H9 (cell line): Measurements from ENCODE around the gene CRY2. TPM values are rescaled to one million over a fixed set of nuclear protein-coding genes. Genes with fewer than 3 reads are reported as not detected.
"Not testable (repeated sequence)": the region's sequence is repeated elsewhere in the genome, so short reads cannot be mapped to it uniquely, and the experiment has no call there.

Source experiments
- DNase-seq: peaks from one replicate; pipeline ENCODE4 v3.0.0-alpha.2; 2017
- H2AFZ ChIP-seq: one replicate; pipeline ENCODE4 v1.6.1; 2013; ENCODE audit warnings: mild to moderate bottlenecking, low read length, control low read depth, moderate library complexity
- H2AK5ac ChIP-seq: 2 replicates; pipeline ENCODE4 v1.6.1; 2013; ENCODE audit warnings: low read length, control low read depth, mixed read lengths; ENCODE audit not compliant: insufficient read length
- H2BK120ac ChIP-seq: one replicate; pipeline ENCODE4 v1.6.1; 2013; ENCODE audit warnings: low read depth, mild to moderate bottlenecking, low read length, control low read depth, inconsistent platforms; ENCODE audit not compliant: poor library complexity, severe bottlenecking
- H2BK12ac ChIP-seq: 2 replicates; pipeline ENCODE4 v1.6.1; 2013; ENCODE audit warnings: low read length, control low read depth, mixed read lengths, low read depth; ENCODE audit not compliant: insufficient read length
- H2BK15ac ChIP-seq: 2 replicates; pipeline ENCODE4 v1.6.1; 2013; ENCODE audit warnings: low read depth, low read length, control low read depth
- H2BK20ac ChIP-seq: one replicate; pipeline ENCODE4 v1.6.1; 2013; ENCODE audit warnings: low read depth, mild to moderate bottlenecking, low read length, control low read depth, inconsistent platforms; ENCODE audit not compliant: poor library complexity, severe bottlenecking
- H2BK5ac ChIP-seq: 2 replicates; pipeline ENCODE4 v1.6.1; 2013; ENCODE audit warnings: low read length, control low read depth, mixed read lengths; ENCODE audit not compliant: insufficient read length
- H3K14ac ChIP-seq: 2 replicates; pipeline ENCODE4 v1.6.1; 2013; ENCODE audit warnings: low read length, control low read depth; ENCODE audit not compliant: insufficient read depth
- H3K18ac ChIP-seq: 2 replicates; pipeline ENCODE4 v1.6.1; 2013; ENCODE audit warnings: low read depth, mild to moderate bottlenecking, mixed read lengths, low read length, control low read depth; ENCODE audit not compliant: insufficient read length
- H3K23ac ChIP-seq: 2 replicates; pipeline ENCODE4 v1.6.1; 2013; ENCODE audit warnings: low read length, control low read depth, mixed read lengths, low read depth; ENCODE audit not compliant: insufficient read length
- H3K23me2 ChIP-seq: 2 replicates; pipeline ENCODE4 v1.6.1; 2013; ENCODE audit warnings: low read depth, mild to moderate bottlenecking, mixed read lengths, low read length, control low read depth; ENCODE audit not compliant: insufficient read length, poor library complexity, severe bottlenecking
- H3K27ac ChIP-seq: 2 replicates; pipeline ENCODE4 v1.5.1; 2013; ENCODE audit warnings: low read length, control low read depth, mixed read lengths, low read depth; ENCODE audit not compliant: insufficient read length
- H3K27me3 ChIP-seq: 2 replicates; pipeline ENCODE4 v1.6.1; 2013; ENCODE audit warnings: low read length, control low read depth, inconsistent platforms; ENCODE audit not compliant: insufficient read depth
- H3K4ac ChIP-seq: 2 replicates; pipeline ENCODE4 v1.6.1; 2013; ENCODE audit warnings: low read depth, mild to moderate bottlenecking, control low read depth, inconsistent platforms, low read length, moderate library complexity
- H3K4me1 ChIP-seq: 2 replicates; pipeline ENCODE4 v1.6.1; 2013; ENCODE audit warnings: low read length, control low read depth, inconsistent platforms; ENCODE audit not compliant: insufficient read depth
- H3K4me2 ChIP-seq: 2 replicates; pipeline ENCODE4 v1.6.1; 2013; ENCODE audit warnings: low read length, control low read depth, mixed read lengths; ENCODE audit not compliant: insufficient read length, insufficient read depth
- H3K56ac ChIP-seq: 2 replicates; pipeline ENCODE4 v1.6.1; 2013; ENCODE audit warnings: low read depth, mild to moderate bottlenecking, mixed read lengths, low read length, control low read depth; ENCODE audit not compliant: insufficient read length
- H3K79me1 ChIP-seq: 2 replicates; pipeline ENCODE4 v1.6.1; 2013; ENCODE audit warnings: low read depth, mild to moderate bottlenecking, moderate library complexity, low read length, control low read depth, inconsistent platforms; ENCODE audit not compliant: insufficient read depth, poor library complexity, severe bottlenecking
- H3K79me2 ChIP-seq: 2 replicates; pipeline ENCODE4 v1.6.1; 2013; ENCODE audit warnings: low read length, control low read depth, inconsistent platforms; ENCODE audit not compliant: insufficient read depth
- H3K9ac ChIP-seq: 2 replicates; pipeline ENCODE4 v1.6.1; 2013; ENCODE audit warnings: low read length, control low read depth, mixed read lengths; ENCODE audit not compliant: insufficient read length; ENCODE audit errors: extremely low read depth
- H3K9me3 ChIP-seq: one replicate; pipeline ENCODE4 v1.6.1; 2013; ENCODE audit warnings: low read depth, low read length, inconsistent platforms; ENCODE audit not compliant: control insufficient read depth
- H3T11ph ChIP-seq: one replicate; pipeline ENCODE4 v1.6.1; 2013; ENCODE audit warnings: mild to moderate bottlenecking, low read length, control low read depth, inconsistent platforms
- H4K20me1 ChIP-seq: one replicate; pipeline ENCODE4 v1.6.1; 2013; ENCODE audit not compliant: control insufficient read depth, insufficient read length, insufficient read depth
- H4K5ac ChIP-seq: 2 replicates; pipeline ENCODE4 v1.6.1; 2013; ENCODE audit warnings: low read depth, mild to moderate bottlenecking, mixed read lengths, low read length, control low read depth; ENCODE audit not compliant: insufficient read length
- H4K8ac ChIP-seq: replicated peaks from 2 replicates; pipeline ENCODE4 v1.6.1; 2013; ENCODE audit warnings: low read length, control low read depth, mixed read lengths, low read depth; ENCODE audit not compliant: insufficient read length
- H4K91ac ChIP-seq: 2 replicates; pipeline ENCODE4 v1.6.1; 2013; ENCODE audit warnings: low read depth, mild to moderate bottlenecking, moderate library complexity, mixed read lengths, low read length, control low read depth; ENCODE audit not compliant: insufficient read length
- H3K27ac Mint-ChIP-seq, 3 experiments: 2 replicates in 2 of 3; 3 replicates in 1 of 3; pipeline ENCODE4 v1.8.0; 2020 to 2021; ENCODE audit warnings: mixed read lengths in 3 of 3, mild to moderate bottlenecking in 1 of 3, moderate library complexity in 1 of 3
- H3K27me3 Mint-ChIP-seq: 2 replicates; pipeline ENCODE4 v1.8.0; 2021; ENCODE audit warnings: low read depth, mild to moderate bottlenecking, moderate library complexity, mixed read lengths
- H3K36me3 Mint-ChIP-seq, 3 experiments: 2 replicates in 2 of 3; 3 replicates in 1 of 3; pipeline ENCODE4 v1.8.0; 2020 to 2021; ENCODE audit warnings: low read depth in 3 of 3, mixed read lengths in 3 of 3; ENCODE audit not compliant: insufficient read depth in 1 of 3
- H3K4me1 Mint-ChIP-seq, 2 experiments: 2 replicates each; pipeline ENCODE4 v1.8.0; 2020; ENCODE audit warnings: mixed read lengths in 2 of 2
- H3K4me3 Mint-ChIP-seq, 2 experiments: 2 replicates in 1 of 2; 3 replicates in 1 of 2; pipeline ENCODE4 v1.8.0; 2020 to 2021; ENCODE audit warnings: mild to moderate bottlenecking in 2 of 2, mixed read lengths in 2 of 2, moderate library complexity in 1 of 2
- H3K9me3 Mint-ChIP-seq, 2 experiments: 2 replicates in 1 of 2; 3 replicates in 1 of 2; pipeline ENCODE4 v1.8.0; 2020; ENCODE audit warnings: mild to moderate bottlenecking in 2 of 2, mixed read lengths in 2 of 2, moderate library complexity in 1 of 2
- CTCF ChIP-seq: fragments of 200-600 bp; sonication (generic); conservative IDR thresholded peaks from 3 replicates; pipeline ENCODE4 v1.8.0; 2021; ENCODE audit warnings: antibody characterized with exemption, mild to moderate bottlenecking
- WGBS: extraction: QIAGEN DNeasy Blood & Tissue Kit; methylation state at CpG from one replicate; pipeline ENCODE4 v1.1.7; 2013; ENCODE audit warnings: missing lambda C conversion rate, low lambda C conversion rate, mixed read lengths; ENCODE audit not compliant: insufficient read length; ENCODE audit errors: extremely low coverage; 5-methylcytosine and 5-hydroxymethylcytosine counted together
- total RNA-seq: library from RNA; stranded (reverse); gene quantifications from 2 replicates; pipeline ENCODE4 v1.2.1, GENCODE V29; 2021

CRY2 gene
- total RNA-seq, 1 experiment from 2014 or later: 14.4 TPM

GRCh38 chr11:45905095-45905494 lies 57.8 kb downstream of the CRY2 start:
- H3K79me2 ChIP-seq: no peaks in the 10 kb centered on the region
- H3K4me3 Mint-ChIP-seq: no peak overlapping the region
- no peak overlapping the region for H3K14ac ChIP-seq
- no peak overlapping the region for H2AK5ac ChIP-seq
- peaks cover 7% of the 10 kb centered on the region for H3K23me2 ChIP-seq
- no peak overlapping the region for H3K4me2 ChIP-seq
- H3K4me1 Mint-ChIP-seq: peaks cover 10 to 11% of the 10 kb centered on the region in 2 experiments
- no peak overlapping the region for H3K18ac ChIP-seq
- H3K4ac ChIP-seq: no peak overlapping the region
- TF ChIP-seq CTCF: no peak
- H2AFZ ChIP-seq: no peak overlapping the region
- no peaks in the 10 kb centered on the region for H3K4me1 ChIP-seq
- H3K79me1 ChIP-seq: no peaks in the 10 kb centered on the region
- no peak overlapping the region for H4K8ac ChIP-seq
- no peak overlapping the region for H3K27ac ChIP-seq
- H2BK5ac ChIP-seq: no peak overlapping the region
- no peak overlapping the region for H2BK12ac ChIP-seq
- no peak overlapping the region for H4K5ac ChIP-seq
- peaks cover 6% of the 10 kb centered on the region for H3K27me3 Mint-ChIP-seq
- no CpG with 5 or more reads among the region's 19 CpGs for WGBS
- no peak overlapping the region for H4K91ac ChIP-seq
- no peak for DNase-seq
- H4K20me1 ChIP-seq: no peaks in the 10 kb centered on the region
- no peak overlapping the region for H3K23ac ChIP-seq
- H3K27me3 ChIP-seq: no peaks in the 10 kb centered on the region; the same call in 1 of the 2 replicates
- H3K27ac Mint-ChIP-seq: no peak overlapping the region
- no peaks in the 10 kb centered on the region for H3K9me3 Mint-ChIP-seq
- H3K56ac ChIP-seq: no peak overlapping the region
- H2BK20ac ChIP-seq: no peak overlapping the region
- H3T11ph ChIP-seq: no peak overlapping the region
- no peak overlapping the region for H2BK15ac ChIP-seq
- H3K9me3 ChIP-seq: no peaks in the 10 kb centered on the region
- peaks cover 10 to 33% (median 19%) of the 10 kb centered on the region in 3 experiments for H3K36me3 Mint-ChIP-seq
- H2BK120ac ChIP-seq: no peak overlapping the region
- no peak overlapping the region for H3K9ac ChIP-seq

DNA sequence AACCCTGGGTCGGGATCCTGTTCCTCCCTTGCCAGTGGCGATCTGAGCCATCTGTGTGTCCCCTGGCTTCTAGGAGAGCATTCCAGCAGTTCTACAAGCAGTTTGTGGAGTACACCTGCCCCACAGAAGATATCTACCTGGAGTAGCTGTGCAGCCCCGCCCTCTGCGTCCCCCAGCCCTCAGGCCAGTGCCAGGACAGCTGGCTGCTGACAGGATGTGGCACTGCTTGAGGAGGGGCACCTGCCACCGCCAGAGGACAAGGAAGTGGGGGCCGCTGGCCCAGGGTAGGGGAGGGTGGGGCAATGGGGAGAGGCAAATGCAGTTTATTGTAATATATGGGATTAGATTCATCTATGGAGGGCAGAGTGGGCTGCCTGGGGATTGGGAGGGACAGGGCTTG lies 58.3 kb downstream of the CRY2 start:
- H2AK5ac ChIP-seq, H3K27ac ChIP-seq, H4K5ac ChIP-seq, H3K14ac ChIP-seq, H3K23ac ChIP-seq, H3K23me2 ChIP-seq, H3K27ac Mint-ChIP-seq, H3K4me1 ChIP-seq, H4K8ac ChIP-seq, H2BK15ac ChIP-seq, H3K27me3 ChIP-seq, H3K4me1 Mint-ChIP-seq, H3K79me1 ChIP-seq, H2AFZ ChIP-seq, H3K9me3 Mint-ChIP-seq, H3K27me3 Mint-ChIP-seq, H4K91ac ChIP-seq, H3K79me2 ChIP-seq, H2BK120ac ChIP-seq, DNase-seq, H2BK12ac ChIP-seq, H2BK20ac ChIP-seq, H3K56ac ChIP-seq, H3K9ac ChIP-seq, H3K4ac ChIP-seq, H3K4me2 ChIP-seq, H3T11ph ChIP-seq, H4K20me1 ChIP-seq, H3K9me3 ChIP-seq, H3K4me3 Mint-ChIP-seq, H2BK5ac ChIP-seq, H3K18ac ChIP-seq: not testable (repeated sequence)
- WGBS: no CpG with 5 or more reads among the region's 6 CpGs
- peaks cover 10 to 34% (median 21%) of the 10 kb centered on the region in 3 experiments for H3K36me3 Mint-ChIP-seq
